Activated T-helper 2 cell treated with anti-CD3 and anti-CD28 coated beads, Interferon-gamma antibody, Interleukin-2, Interleukin-4, amounts not matched to agents 10 μg/mL and 5 μg/mL and 100 μg/mL, durations not matched to agents 14 hours and 24 hours and 36 hours (primary cell): ENCODE results near the gene MOCOS. TPM values are rescaled to one million over a fixed set of nuclear protein-coding genes. Genes with fewer than 3 reads are reported as not detected.
A peak's percentile ranks its signal among the peaks of the same experiment; 100 is the strongest.

ENCODE experiments used
- DNase-seq: peaks from one replicate; pipeline ENCODE4 v3.0.0; 2021; ENCODE audit warnings: low spot score
- H3K27ac Mint-ChIP-seq: one replicate; pipeline ENCODE4 v1.8.0; 2021; ENCODE audit warnings: mixed read lengths
- H3K27me3 Mint-ChIP-seq: one replicate; pipeline ENCODE4 v1.8.0; 2021; ENCODE audit warnings: low read depth, mixed read lengths
- H3K36me3 Mint-ChIP-seq: one replicate; pipeline ENCODE4 v1.8.0; 2021; ENCODE audit warnings: low read depth, mixed read lengths
- H3K4me1 Mint-ChIP-seq: one replicate; pipeline ENCODE4 v1.8.0; 2021; ENCODE audit warnings: low read depth, mixed read lengths
- H3K4me3 Mint-ChIP-seq: one replicate; pipeline ENCODE4 v1.8.0; 2021; ENCODE audit warnings: low read depth, mild to moderate bottlenecking, moderate library complexity, mixed read lengths
- H3K9me3 Mint-ChIP-seq: one replicate; pipeline ENCODE4 v1.8.0; 2021; ENCODE audit warnings: mixed read lengths
- intact Hi-C: fragments of 100-400 bp; cut with micrococcal nuclease; formaldehyde crosslinking; loops from one replicate; pipeline ENCODE4 v1.15.1; 2023
- total RNA-seq: library from RNA; stranded (reverse); gene quantifications from 2 replicates; pipeline ENCODE4 v1.2.3, GENCODE V29; 2022

MOCOS gene
- total RNA-seq, result 0.16 and 0.25 TPM in 2 replicates

GRCh38 chr18:36187193-36187825 lies at the start of gene MOCOS:
TSS of gene MOCOS (plus strand) at chr18:36187497. CDS start at chr18:36187540, 43 bp downstream.
- no peaks in the 10 kb centered on the region for H3K9me3 Mint-ChIP-seq
- H3K4me3 Mint-ChIP-seq, result peak within 1 kb of the TSS; percentile 78
- H3K36me3 Mint-ChIP-seq, result no peaks in the 10 kb centered on the region
- DNase-seq, result peak; percentile 25
- peaks cover 2% of the 10 kb centered on the region for H3K4me1 Mint-ChIP-seq
- intact Hi-C loops, result loop anchor here (5.0 to 10.0 kb wide), 2 partner anchors 97 to 170 kb away; no protein-coding TSS in a partner anchor
- no peak within 1 kb of the TSS for H3K27ac Mint-ChIP-seq
- H3K27me3 Mint-ChIP-seq, result peaks cover 35% of the 10 kb centered on the region

- Mint-ChIP-seq H3K4me1 (peaks cover 9% of the 10 kb centered on the region), H3K27me3 (no peaks in the 10 kb centered on the region)
Observed at GRCh38 chr18:36139245-36139644, 48.1 kb upstream of the MOCOS start.

GRCh38 chr18:36141576-36141975 lies 45.7 kb upstream of the MOCOS start:
- Mint-ChIP-seq H3K36me3 (peaks cover 75% of the 10 kb centered on the region), H3K4me3 (no peak overlapping the region), H3K27me3 (no peaks in the 10 kb centered on the region), H3K27ac (no peak overlapping the region), H3K9me3 (no peaks in the 10 kb centered on the region), H3K4me1 (peaks cover 9% of the 10 kb centered on the region)
- no peak for DNase-seq
- intact Hi-C loops, result no loop called here

More at GRCh38 chr18:36139245-36139644, 48.1 kb upstream of the MOCOS start:
- no peak overlapping the region for H3K4me3 Mint-ChIP-seq
- H3K36me3 Mint-ChIP-seq, result peaks cover 68% of the 10 kb centered on the region
- H3K9me3 Mint-ChIP-seq, result no peaks in the 10 kb centered on the region
- DNase-seq, result no peak
- H3K27ac Mint-ChIP-seq, result no peak overlapping the region
- intact Hi-C loops, result no loop called here

GRCh38 chr18:36142751-36143150 lies 44.5 kb upstream of the MOCOS start:
- H3K9me3 Mint-ChIP-seq, result no peaks in the 10 kb centered on the region
- H3K4me3 Mint-ChIP-seq, result no peak overlapping the region
- peaks cover 9% of the 10 kb centered on the region for H3K4me1 Mint-ChIP-seq
- intact Hi-C loops, result no loop called here
- H3K27ac Mint-ChIP-seq, result no peak overlapping the region
- peaks cover 76% of the 10 kb centered on the region for H3K36me3 Mint-ChIP-seq
- no peaks in the 10 kb centered on the region for H3K27me3 Mint-ChIP-seq
- no peak for DNase-seq

- peaks cover 9% of the 10 kb centered on the region for H3K4me1 Mint-ChIP-seq
- no peaks in the 10 kb centered on the region for H3K27me3 Mint-ChIP-seq
- no peaks in the 10 kb centered on the region for H3K9me3 Mint-ChIP-seq
- intact Hi-C loops, result no loop called here
- no peak for DNase-seq
- H3K27ac Mint-ChIP-seq, result no peak overlapping the region
- peaks cover 76% of the 10 kb centered on the region for H3K36me3 Mint-ChIP-seq
- H3K4me3 Mint-ChIP-seq, result no peak overlapping the region
Observed at GRCh38 chr18:36143391-36143790, 43.9 kb upstream of the MOCOS start.

GRCh38 chr18:36149514-36150289 lies 37.6 kb upstream of the MOCOS start:
- H3K27ac Mint-ChIP-seq, result no peak overlapping the region
- H3K27me3 Mint-ChIP-seq, result no peaks in the 10 kb centered on the region
- no peak overlapping the region for H3K4me3 Mint-ChIP-seq
- no peaks in the 10 kb centered on the region for H3K9me3 Mint-ChIP-seq
- peaks cover 16% of the 10 kb centered on the region for H3K4me1 Mint-ChIP-seq
- DNase-seq, result no peak
- H3K36me3 Mint-ChIP-seq, result peaks cover 85% of the 10 kb centered on the region
- intact Hi-C loops, result no loop called here

GRCh38 chr18:36152781-36153180 lies 34.5 kb upstream of the MOCOS start:
- H3K9me3 Mint-ChIP-seq, result no peaks in the 10 kb centered on the region
- no peak for DNase-seq
- peaks cover 81% of the 10 kb centered on the region for H3K36me3 Mint-ChIP-seq
- H3K4me3 Mint-ChIP-seq, result no peak overlapping the region
- peaks cover 20% of the 10 kb centered on the region for H3K4me1 Mint-ChIP-seq
- no peak overlapping the region for H3K27ac Mint-ChIP-seq
- no peaks in the 10 kb centered on the region for H3K27me3 Mint-ChIP-seq
- intact Hi-C loops, result no loop called here

- H3K9me3 Mint-ChIP-seq, result no peaks in the 10 kb centered on the region
- no peaks in the 10 kb centered on the region for H3K27me3 Mint-ChIP-seq
- H3K4me1 Mint-ChIP-seq, result peaks cover 20% of the 10 kb centered on the region
- peaks cover 81% of the 10 kb centered on the region for H3K36me3 Mint-ChIP-seq
- H3K4me3 Mint-ChIP-seq, result no peak overlapping the region
- no peak for DNase-seq
- intact Hi-C loops, result no loop called here
- H3K27ac Mint-ChIP-seq, result no peak overlapping the region
Observed at GRCh38 chr18:36153203-36153602, 34.1 kb upstream of the MOCOS start.

- H3K4me1 Mint-ChIP-seq, result peaks cover 20% of the 10 kb centered on the region
- no peak overlapping the region for H3K4me3 Mint-ChIP-seq
- no peak for DNase-seq
- intact Hi-C loops, result no loop called here
- H3K27me3 Mint-ChIP-seq, result no peaks in the 10 kb centered on the region
- peaks cover 83% of the 10 kb centered on the region for H3K36me3 Mint-ChIP-seq
- no peak overlapping the region for H3K27ac Mint-ChIP-seq
- no peaks in the 10 kb centered on the region for H3K9me3 Mint-ChIP-seq
Observed at GRCh38 chr18:36153771-36154170, 33.5 kb upstream of the MOCOS start.

GRCh38 chr18:36155851-36156757 lies 31.2 kb upstream of the MOCOS start:
- no peaks in the 10 kb centered on the region for H3K27me3 Mint-ChIP-seq
- H3K9me3 Mint-ChIP-seq, result no peaks in the 10 kb centered on the region
- H3K36me3 Mint-ChIP-seq, result peaks cover 82% of the 10 kb centered on the region
- H3K27ac Mint-ChIP-seq, result no peak overlapping the region
- H3K4me1 Mint-ChIP-seq, result peaks cover 16% of the 10 kb centered on the region
- DNase-seq, result no peak
- intact Hi-C loops, result no loop called here
- no peak overlapping the region for H3K4me3 Mint-ChIP-seq

GRCh38 chr18:36157441-36157840 lies 29.9 kb upstream of the MOCOS start:
- DNase-seq, result no peak
- Mint-ChIP-seq H3K9me3 (no peaks in the 10 kb centered on the region), H3K27me3 (no peaks in the 10 kb centered on the region), H3K27ac (peak overlapping the region; percentile 5), H3K4me3 (no peak overlapping the region), H3K4me1 (peaks cover 13% of the 10 kb centered on the region), H3K36me3 (peaks cover 83% of the 10 kb centered on the region)
- intact Hi-C loops, result no loop called here

GRCh38 chr18:36158266-36158867 lies 28.9 kb upstream of the MOCOS start:
- H3K9me3 Mint-ChIP-seq, result no peaks in the 10 kb centered on the region
- no peaks in the 10 kb centered on the region for H3K27me3 Mint-ChIP-seq
- H3K4me1 Mint-ChIP-seq, result peaks cover 8% of the 10 kb centered on the region
- DNase-seq, result no peak
- H3K4me3 Mint-ChIP-seq, result no peak overlapping the region
- peaks cover 83% of the 10 kb centered on the region for H3K36me3 Mint-ChIP-seq
- intact Hi-C loops, result no loop called here
- no peak overlapping the region for H3K27ac Mint-ChIP-seq
